ENCODE results near the gene BACH2.

DNA sequence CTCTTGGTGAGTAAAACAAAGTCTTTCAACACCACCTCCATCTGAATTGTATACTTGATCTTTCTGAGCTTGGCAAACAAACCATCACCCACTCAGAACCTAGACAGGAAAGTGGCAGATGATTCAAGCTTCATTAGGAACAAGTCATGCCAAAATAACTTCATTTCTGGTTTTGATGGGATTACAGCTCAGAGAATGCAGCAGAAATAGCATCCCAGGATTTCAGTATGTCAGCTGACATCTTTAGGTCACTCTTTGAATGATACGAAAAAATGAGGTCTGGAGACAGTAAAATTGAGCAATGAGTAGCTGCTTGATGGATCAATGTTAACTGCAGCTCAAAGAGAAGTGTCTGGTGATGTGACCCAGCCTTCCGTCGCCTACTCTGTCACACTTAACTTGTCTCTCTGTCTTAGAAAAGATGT lies 310.0 kb downstream of the BACH2 start:
- TF ChIP-seq GATA2 (CRISPR knock-in tag; IDR thresholded peaks at IDR 0.05) (no peak), TAF1 (IDR thresholded peaks at IDR 0.05; ENCODE audit: borderline replicate concordance, low read depth, low read length) (no peak), CTCF (IDR thresholded peaks at IDR 0.05) (no peak), FOXM1 (IDR thresholded peaks at IDR 0.05; ENCODE audit: low read depth) (no peak), TEAD4 (IDR thresholded peaks at IDR 0.05; ENCODE audit: borderline replicate concordance, insufficient read depth) (no peak), YY1 (IDR thresholded peaks at IDR 0.05; ENCODE audit: low read depth) (no peak), MAX (IDR thresholded peaks at IDR 0.05; ENCODE audit: low read depth) (no peak), REST (IDR thresholded peaks at IDR 0.05; ENCODE audit: low read depth, low read length) (no peak), RAD21 (IDR thresholded peaks at IDR 0.05; ENCODE audit: low read length) (no peak), JUND (IDR thresholded peaks at IDR 0.05) (no peak), RFX5 (IDR thresholded peaks at IDR 0.05; ENCODE audit: low read length) (no peak), MXI1 (IDR thresholded peaks at IDR 0.05; ENCODE audit: low read depth, low read length) (no peak), SIN3A (IDR thresholded peaks at IDR 0.05; ENCODE audit: borderline replicate concordance, low read depth, low read length) (no peak), SMC3 (IDR thresholded peaks at IDR 0.05; ENCODE audit: low read depth, low read length) (no peak)

Measured in SK-N-SH (cell line).